WERI-Rb-1 (cell line): ENCODE results near the gene NPBWR2.

ENCODE experiments used
- DNase-seq: peaks from one replicate; pipeline ENCODE4 v3.0.0-alpha.2; 2020
- H3K27ac ChIP-seq: fragments of 250-450 bp; sonication (Bioruptor Pico); 2 replicates; pipeline ENCODE4 v1.5.1; 2020; ENCODE audit warnings: mild to moderate bottlenecking, moderate library complexity
- H3K27me3 ChIP-seq: fragments of 250-450 bp; sonication (Bioruptor Pico); 2 replicates; pipeline ENCODE4 v1.5.1; 2021; ENCODE audit warnings: mild to moderate bottlenecking, low read depth, moderate library complexity; ENCODE audit not compliant: insufficient read depth, severe bottlenecking
- H3K36me3 ChIP-seq: fragments of 250-450 bp; sonication (Bioruptor Pico); 2 replicates; pipeline ENCODE4 v1.5.1; 2020; ENCODE audit warnings: mild to moderate bottlenecking, moderate library complexity
- H3K4me3 ChIP-seq: 2 replicates; pipeline ENCODE4 v1.5.1; 2011; ENCODE audit warnings: low read depth, mild to moderate bottlenecking, control low read depth, low read length
- H3K9me3 ChIP-seq: fragments of 250-450 bp; sonication (Bioruptor Pico); 2 replicates; pipeline ENCODE4 v1.5.1; 2021; ENCODE audit warnings: mild to moderate bottlenecking, moderate library complexity; ENCODE audit not compliant: severe bottlenecking
- TF ChIP-seq, protein P1 (sequence below): IDR thresholded peaks from 2 replicates; pipeline ENCODE4 v1.5.1; 2011; ENCODE audit warnings: low read depth, mild to moderate bottlenecking, control low read depth, inconsistent platforms, low read length

NPBWR2 gene

DNA sequence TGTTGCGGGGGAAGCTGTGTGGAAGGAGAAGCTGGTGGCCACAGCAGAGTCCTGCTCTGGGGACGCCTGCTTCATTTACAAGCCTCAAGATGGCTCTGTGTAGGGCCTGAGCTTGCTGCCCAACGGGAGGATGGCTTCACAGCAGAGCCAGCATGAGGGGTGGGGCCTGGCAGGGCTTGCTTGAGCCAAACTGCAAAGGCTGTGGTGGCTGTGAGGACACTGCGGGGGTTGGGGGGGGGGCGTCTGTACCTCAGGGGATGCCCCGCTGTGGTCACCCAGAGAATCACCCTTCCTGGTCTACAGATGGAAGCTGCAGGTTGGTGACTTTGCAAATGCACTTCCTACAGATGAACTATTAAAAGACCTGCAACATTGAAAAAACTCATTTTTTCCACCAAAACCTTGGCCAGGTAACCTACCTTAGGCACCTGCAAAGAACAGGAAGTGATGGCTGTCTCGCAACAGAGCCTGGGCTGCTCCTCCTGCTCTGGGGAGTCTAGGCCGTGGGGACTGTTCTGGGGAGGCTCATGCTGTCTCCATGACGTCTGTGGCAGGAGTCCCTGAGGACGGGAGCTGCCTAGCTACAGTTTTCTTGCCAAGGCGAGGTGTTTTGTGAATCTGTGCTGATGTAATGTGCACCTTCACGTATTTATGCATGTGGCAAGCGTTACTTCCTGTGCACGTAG lies 7.3 kb downstream of the NPBWR2 start:
- TF ChIP-seq, protein P1, sequence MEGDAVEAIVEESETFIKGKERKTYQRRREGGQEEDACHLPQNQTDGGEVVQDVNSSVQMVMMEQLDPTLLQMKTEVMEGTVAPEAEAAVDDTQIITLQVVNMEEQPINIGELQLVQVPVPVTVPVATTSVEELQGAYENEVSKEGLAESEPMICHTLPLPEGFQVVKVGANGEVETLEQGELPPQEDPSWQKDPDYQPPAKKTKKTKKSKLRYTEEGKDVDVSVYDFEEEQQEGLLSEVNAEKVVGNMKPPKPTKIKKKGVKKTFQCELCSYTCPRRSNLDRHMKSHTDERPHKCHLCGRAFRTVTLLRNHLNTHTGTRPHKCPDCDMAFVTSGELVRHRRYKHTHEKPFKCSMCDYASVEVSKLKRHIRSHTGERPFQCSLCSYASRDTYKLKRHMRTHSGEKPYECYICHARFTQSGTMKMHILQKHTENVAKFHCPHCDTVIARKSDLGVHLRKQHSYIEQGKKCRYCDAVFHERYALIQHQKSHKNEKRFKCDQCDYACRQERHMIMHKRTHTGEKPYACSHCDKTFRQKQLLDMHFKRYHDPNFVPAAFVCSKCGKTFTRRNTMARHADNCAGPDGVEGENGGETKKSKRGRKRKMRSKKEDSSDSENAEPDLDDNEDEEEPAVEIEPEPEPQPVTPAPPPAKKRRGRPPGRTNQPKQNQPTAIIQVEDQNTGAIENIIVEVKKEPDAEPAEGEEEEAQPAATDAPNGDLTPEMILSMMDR: no peak
- H3K36me3 ChIP-seq: no peaks in the 10 kb centered on the region
- DNase-seq: no peak
- H3K27ac ChIP-seq: no peak overlapping the region
- no peaks in the 10 kb centered on the region for H3K9me3 ChIP-seq
- no peak overlapping the region for H3K4me3 ChIP-seq
- no peaks in the 10 kb centered on the region for H3K27me3 ChIP-seq

DNA sequence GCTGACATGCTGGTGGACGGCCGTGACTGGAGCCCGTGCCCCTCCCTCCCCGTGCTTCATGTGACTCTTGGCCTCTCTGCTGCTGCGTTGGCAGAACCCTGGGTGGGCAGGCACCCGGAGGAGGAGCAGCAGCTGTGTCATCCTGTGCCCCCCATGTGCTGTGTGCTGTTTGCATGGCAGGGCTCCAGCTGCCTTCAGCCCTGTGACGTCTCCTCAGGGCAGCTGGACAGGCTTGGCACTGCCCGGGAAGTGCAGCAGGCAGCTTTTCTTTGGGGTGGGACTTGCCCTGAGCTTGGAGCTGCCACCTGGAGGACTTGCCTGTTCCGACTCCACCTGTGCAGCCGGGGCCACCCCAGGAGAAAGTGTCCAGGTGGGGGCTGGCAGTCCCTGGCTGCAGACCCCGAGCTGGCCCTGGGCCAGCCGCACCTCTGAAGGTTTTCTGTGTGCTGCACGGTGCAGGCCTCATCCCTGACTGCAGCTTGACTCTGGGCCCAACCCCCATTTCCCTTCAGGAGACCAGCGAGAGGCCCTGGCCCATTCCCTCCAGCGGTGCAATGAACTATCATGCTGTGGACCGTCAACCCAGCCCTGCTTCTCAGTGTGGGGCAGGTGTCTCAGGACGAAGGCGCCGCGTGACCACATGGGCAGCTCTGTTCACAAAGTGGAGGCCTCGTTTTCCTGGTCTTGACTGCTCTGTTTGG lies 8.1 kb downstream of the NPBWR2 start:
- H3K27me3 ChIP-seq: no peaks in the 10 kb centered on the region
- no peaks in the 10 kb centered on the region for H3K9me3 ChIP-seq
- TF ChIP-seq, protein P1: no peak
- no peak overlapping the region for H3K27ac ChIP-seq
- H3K4me3 ChIP-seq: no peak overlapping the region
- no peak for DNase-seq
- no peaks in the 10 kb centered on the region for H3K36me3 ChIP-seq

DNA sequence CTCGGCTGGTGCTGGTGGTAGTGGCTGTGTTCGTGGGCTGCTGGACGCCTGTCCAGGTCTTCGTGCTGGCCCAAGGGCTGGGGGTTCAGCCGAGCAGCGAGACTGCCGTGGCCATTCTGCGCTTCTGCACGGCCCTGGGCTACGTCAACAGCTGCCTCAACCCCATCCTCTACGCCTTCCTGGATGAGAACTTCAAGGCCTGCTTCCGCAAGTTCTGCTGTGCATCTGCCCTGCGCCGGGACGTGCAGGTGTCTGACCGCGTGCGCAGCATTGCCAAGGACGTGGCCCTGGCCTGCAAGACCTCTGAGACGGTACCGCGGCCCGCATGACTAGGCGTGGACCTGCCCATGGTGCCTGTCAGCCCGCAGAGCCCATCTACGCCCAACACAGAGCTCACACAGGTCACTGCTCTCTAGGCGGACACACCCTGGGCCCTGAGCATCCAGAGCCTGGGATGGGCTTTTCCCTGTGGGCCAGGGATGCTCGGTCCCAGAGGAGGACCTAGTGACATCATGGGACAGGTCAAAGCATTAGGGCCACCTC lies 8.8 kb downstream of the NPBWR2 start:
- no peak overlapping the region for H3K4me3 ChIP-seq
- TF ChIP-seq, protein P1: no peak
- no peak overlapping the region for H3K27ac ChIP-seq
- no peaks in the 10 kb centered on the region for H3K36me3 ChIP-seq
- H3K9me3 ChIP-seq: no peaks in the 10 kb centered on the region
- H3K27me3 ChIP-seq: no peaks in the 10 kb centered on the region
- no peak for DNase-seq

DNA sequence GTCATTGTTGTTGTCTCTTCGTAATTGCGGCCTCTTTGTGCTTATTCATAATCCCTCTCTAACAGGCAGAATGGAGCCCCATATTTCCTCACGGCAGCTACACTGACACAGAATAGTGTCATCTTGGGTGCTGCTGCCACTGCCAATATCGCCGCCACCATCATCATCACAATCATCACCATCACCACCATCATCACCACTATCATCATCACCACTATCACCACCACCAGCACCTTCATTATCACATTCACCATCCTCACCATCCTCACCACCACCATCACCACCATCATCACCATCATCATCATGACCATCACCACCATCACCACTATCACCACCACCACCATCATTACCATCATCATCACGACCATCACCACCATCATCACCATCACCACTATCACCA lies 10.8 kb downstream of the NPBWR2 start:
- TF ChIP-seq, protein P1: no peak
- H3K9me3 ChIP-seq: no peaks in the 10 kb centered on the region
- H3K4me3 ChIP-seq: no peak overlapping the region
- no peaks in the 10 kb centered on the region for H3K27me3 ChIP-seq
- no peak for DNase-seq
- H3K36me3 ChIP-seq: no peaks in the 10 kb centered on the region
- no peak overlapping the region for H3K27ac ChIP-seq

DNA sequence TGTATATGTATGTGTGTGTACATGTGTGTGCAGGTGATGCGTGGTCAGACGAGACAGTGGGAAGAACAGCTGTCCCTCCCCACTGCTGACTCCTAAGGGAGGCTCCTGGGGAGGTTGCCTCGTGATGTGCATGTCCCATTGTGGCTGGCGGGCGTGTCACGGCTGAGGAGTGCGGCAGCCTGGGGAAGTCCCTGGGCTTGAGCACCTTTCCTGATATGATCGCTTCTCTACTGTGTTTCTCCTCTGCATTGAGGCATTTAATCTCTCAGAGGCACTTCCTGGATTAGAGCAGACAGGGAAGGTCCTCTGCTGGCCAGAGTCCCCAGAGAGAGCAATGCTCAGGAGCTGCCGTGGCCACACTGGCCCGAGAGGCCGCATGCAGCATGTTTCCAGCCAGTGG lies 11.4 kb downstream of the NPBWR2 start:
- H3K9me3 ChIP-seq: no peaks in the 10 kb centered on the region
- H3K27me3 ChIP-seq: no peaks in the 10 kb centered on the region
- H3K4me3 ChIP-seq: no peak overlapping the region
- H3K27ac ChIP-seq: no peak overlapping the region
- H3K36me3 ChIP-seq: no peaks in the 10 kb centered on the region
- TF ChIP-seq, protein P1: no peak
- DNase-seq: no peak
